Mucosa of descending colon (tissue), 3 donors: ENCODE measurements around the gene CDH4. TPM values are rescaled to one million over a fixed set of nuclear protein-coding genes. Genes with fewer than 3 reads are reported as not detected.
"Not testable (repeated sequence)": the region's sequence is repeated elsewhere in the genome, so short reads cannot be mapped to it uniquely, and the experiment has no call there.

ENCODE experiments used
- ATAC-seq: fragments of 200-7000 bp; cut with Tn5 transposase; one replicate; pipeline ENCODE4 v1.9.1; 2020; ENCODE audit warnings: mild to moderate bottlenecking, moderate library complexity
- DNase-seq, 3 donors: peaks; one replicate each; pipeline ENCODE4 v3.0.0-alpha.2; 2020
- H3K36me3 ChIP-seq: fragments of 200-600 bp; one replicate; pipeline ENCODE4 v1.8.0; 2021; ENCODE audit warnings: low read depth, mild to moderate bottlenecking
- H3K4me1 ChIP-seq: fragments of 200-600 bp; one replicate; pipeline ENCODE4 v1.8.0; 2021; ENCODE audit warnings: low read depth, mild to moderate bottlenecking
- H3K4me3 ChIP-seq: fragments of 200-600 bp; one replicate; pipeline ENCODE4 v1.8.0; 2021; ENCODE audit warnings: mild to moderate bottlenecking
- H3K9me3 ChIP-seq: fragments of 200-600 bp; one replicate; pipeline ENCODE4 v1.8.0; 2021; ENCODE audit warnings: mild to moderate bottlenecking
- CTCF ChIP-seq: fragments of 200-600 bp; IDR thresholded peaks from one replicate; pipeline ENCODE4 v1.8.0; 2022; ENCODE audit warnings: antibody characterized with exemption, mild to moderate bottlenecking
- intact Hi-C, 2 donors: fragments of 100-400 bp; cut with DNase I in 1 of 2; cut with micrococcal nuclease in 1 of 2; formaldehyde crosslinking; loops; one replicate each; pipeline versions ENCODE4 v1.11.0 to v1.11.1; 2022; cut with DNase I, micrococcal nuclease
- total RNA-seq, 3 donors: library from RNA; stranded (reverse); fragmentation: NEBNext Ultra II Directional in 2 of 3; extraction: Animal tissue kit (Norgen Biotek cat#: 25700) in 2 of 3; gene quantifications; one replicate each; pipeline versions ENCODE4 v1.2.1 to v1.2.4, GENCODE V29; 2021 to 2023
- donor health status: DM: no; HTN: no; CAD: no; lungs with moderate emphysema.
- donor health status: DM: no; HTN: no; CAD: no.
- donor health status: DM: no; HTN: yes; CAD: no.

CDH4 gene
- total RNA-seq, 3 donors from 2014 or later: 0.16 TPM; not detected in 2

GRCh38 chr20:61977419-61977786 lies 725.3 kb downstream of the CDH4 start:
- TF ChIP-seq CTCF: no peak
- DNase-seq (no peak), ATAC-seq (no peak)
- Histone ChIP-seq H3K4me3 (no peak overlapping the region), H3K9me3 (no peaks in the 10 kb centered on the region), H3K4me1 (no peaks in the 10 kb centered on the region), H3K36me3 (no peaks in the 10 kb centered on the region)
- intact Hi-C loops: no loop called here

DNA sequence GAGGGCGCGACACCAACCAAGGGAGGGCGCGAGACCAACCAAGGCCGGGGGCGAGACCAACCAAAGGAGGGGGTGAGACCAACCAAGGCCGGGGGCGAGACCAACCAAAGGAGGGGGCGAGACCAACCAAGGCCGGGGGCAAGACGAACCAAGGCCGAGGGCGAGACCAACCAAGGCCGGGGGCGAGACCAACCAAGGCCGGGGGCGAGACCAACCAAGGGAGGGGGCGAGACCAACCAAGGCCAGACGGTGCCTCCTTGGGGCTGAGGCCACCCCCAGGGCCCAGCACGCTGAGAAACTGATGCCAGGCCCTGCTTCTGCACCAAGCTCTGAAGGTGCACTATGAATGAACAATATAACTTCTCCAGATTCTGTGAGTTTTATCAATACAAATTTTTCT lies 726.4 kb downstream of the CDH4 start:
- TF ChIP-seq CTCF: no peak
- no peaks in the 10 kb centered on the region for H3K9me3 ChIP-seq
- no peak for ATAC-seq
- H3K4me1 ChIP-seq: no peaks in the 10 kb centered on the region
- H3K4me3 ChIP-seq: no peak overlapping the region
- DNase-seq: no peak
- intact Hi-C loops: no loop called here
- no peaks in the 10 kb centered on the region for H3K36me3 ChIP-seq

- intact Hi-C loops: no loop called here
- DNase-seq (no peak), ATAC-seq (no peak)
- Histone ChIP-seq H3K9me3 (no peaks in the 10 kb centered on the region), H3K36me3 (no peaks in the 10 kb centered on the region), H3K4me3 (no peak overlapping the region), H3K4me1 (no peaks in the 10 kb centered on the region)
- TF ChIP-seq CTCF: no peak
Measured at GRCh38 chr20:61979090-61979489, 727.0 kb downstream of the CDH4 start.

DNA sequence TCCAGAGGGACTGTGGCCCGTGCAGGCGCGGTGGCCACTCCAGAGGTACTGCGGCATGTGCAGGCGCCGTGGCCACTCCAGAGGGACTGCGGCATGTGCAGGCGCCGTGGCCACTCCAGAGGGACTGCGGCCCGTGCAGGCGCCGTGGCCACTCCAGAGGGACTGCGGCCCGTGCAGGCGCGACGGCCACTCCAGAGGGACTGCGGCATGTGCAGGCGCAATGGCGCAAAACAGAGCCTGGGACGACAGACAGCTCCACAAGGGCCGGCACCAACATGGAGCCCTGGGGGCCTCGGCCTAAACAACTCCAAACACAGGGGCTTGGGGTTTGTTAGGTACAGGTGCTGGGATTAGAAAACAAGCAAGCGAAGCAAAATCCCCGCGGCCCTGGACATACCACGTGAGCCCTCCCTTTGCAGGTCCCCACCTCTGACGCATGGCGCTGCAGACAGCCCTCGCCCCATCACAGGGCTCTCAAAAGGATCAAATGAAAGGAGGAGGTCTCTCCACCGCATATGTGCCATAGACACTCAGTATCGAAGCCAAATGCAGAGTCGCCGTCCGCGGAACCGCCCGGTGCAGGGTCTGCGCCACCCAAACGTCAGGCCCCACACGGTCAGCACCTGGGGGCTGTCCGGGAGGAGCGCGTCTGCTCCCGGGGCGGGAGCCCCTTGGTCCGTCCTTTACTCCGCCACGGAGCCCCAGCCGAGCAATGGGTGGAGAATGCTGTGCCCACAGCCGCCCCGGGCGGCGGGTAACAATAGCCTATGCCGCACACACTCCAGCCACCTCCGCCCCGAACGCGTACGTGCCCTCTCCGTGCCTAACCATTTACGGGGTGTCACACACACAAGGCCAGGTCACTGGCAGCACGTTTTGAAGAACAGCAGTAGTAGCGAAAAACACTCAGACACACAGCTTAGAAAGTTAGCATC lies 727.9 kb downstream of the CDH4 start:
- DNase-seq: no peak
- ATAC-seq: no peak
- TF ChIP-seq CTCF: no peak
- intact Hi-C loops: no loop called here
- H3K9me3 ChIP-seq: no peaks in the 10 kb centered on the region
- H3K4me1 ChIP-seq: no peaks in the 10 kb centered on the region
- H3K36me3 ChIP-seq: no peaks in the 10 kb centered on the region
- H3K4me3 ChIP-seq: no peak overlapping the region

DNA sequence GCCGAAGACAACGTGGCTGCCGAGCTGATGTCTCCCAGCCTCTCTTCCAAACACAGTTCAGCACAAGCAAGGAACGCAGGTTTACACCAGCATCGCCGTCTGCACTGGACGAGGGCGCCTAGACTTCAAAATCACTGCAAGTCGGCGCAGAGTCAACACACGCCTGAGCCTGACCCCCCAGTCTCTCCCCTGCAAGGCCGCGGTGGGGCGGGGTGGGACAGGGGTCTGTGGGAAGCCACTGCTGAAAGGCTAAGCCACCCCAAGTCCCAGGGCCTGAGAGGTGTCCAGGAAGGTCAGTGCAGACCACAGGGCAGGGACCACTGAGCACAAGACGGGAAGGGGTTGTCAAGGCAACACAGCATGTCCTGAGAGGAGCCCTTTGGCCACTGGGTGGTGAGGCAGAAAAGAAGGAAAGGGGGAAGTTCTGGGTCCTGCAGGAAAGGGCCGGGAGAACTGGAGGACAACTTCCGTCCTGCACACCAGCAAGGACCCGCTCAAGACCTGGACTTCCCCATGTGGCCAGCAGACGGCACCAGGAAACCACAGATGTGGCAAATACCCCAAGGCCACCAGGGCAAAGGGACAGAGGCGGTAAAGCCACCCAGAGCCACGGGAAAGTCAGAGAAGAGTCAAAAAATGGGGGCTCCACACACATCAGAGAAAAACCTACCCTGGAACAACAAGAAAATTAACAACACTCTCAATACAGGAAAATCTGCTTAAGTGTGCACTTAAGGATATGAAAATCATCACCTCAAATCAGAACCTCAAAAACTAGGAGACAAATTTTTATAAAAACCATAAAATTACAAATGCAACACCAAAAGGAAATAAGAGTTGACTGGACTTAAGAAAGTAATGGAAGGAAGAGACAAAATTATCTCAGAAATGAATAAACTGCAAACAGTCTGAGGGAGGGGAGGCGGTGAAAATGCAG lies 728.9 kb downstream of the CDH4 start:
- H3K4me1 ChIP-seq: no peaks in the 10 kb centered on the region
- no peaks in the 10 kb centered on the region for H3K36me3 ChIP-seq
- intact Hi-C loops: no loop called here
- ATAC-seq (peak; percentile 43), DNase-seq (peak in 1 of 3 donors; percentile 30)
- H3K9me3 ChIP-seq: no peaks in the 10 kb centered on the region
- no peak overlapping the region for H3K4me3 ChIP-seq
- no peak for TF ChIP-seq CTCF

DNA sequence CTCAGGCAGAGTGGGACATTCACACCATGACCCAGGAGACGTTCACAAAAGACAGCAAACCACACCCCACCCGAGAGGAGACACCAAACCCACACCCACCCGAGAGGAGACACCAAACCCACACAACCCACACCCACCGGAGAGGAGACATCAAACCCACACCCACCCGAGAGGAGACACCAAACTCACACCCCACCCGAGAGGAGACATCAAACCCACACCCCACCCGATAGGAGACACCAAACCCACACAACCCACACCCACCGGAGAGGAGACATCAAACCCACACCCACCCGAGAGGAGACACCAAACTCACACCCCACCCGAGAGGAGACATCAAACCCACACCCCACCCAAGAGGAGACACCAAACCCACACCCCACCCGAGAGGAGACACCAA lies 729.6 kb downstream of the CDH4 start:
- intact Hi-C loops, H3K4me1 ChIP-seq, H3K36me3 ChIP-seq, ATAC-seq, H3K9me3 ChIP-seq, H3K4me3 ChIP-seq, DNase-seq: not testable (repeated sequence)
